ENCODE results near the gene TNS1.

TNS1 gene

GRCh38 chr2:217970206-217970605, 32.6 kb downstream of the TNS1 start:
- Mint-ChIP-seq H3K36me3 (ENCODE audit: insufficient read depth) (no peaks in the 10 kb centered on the region), H3K27me3 (peaks cover 27 to 31% of the 10 kb centered on the region in 2 donors), H3K27ac (no peak overlapping the region), H3K9me3 (peaks cover 2 to 11% of the 10 kb centered on the region in 2 donors), H3K4me1 (ENCODE audit: low read depth in 2 of 2) (no peaks in the 10 kb centered on the region), H3K4me3 (no peak overlapping the region)
- DNase-seq (no peak), ATAC-seq (replicated peaks) (no peak)

- no peak for DNase-seq
- H3K4me3 Mint-ChIP-seq, result no peak overlapping the region
- H3K27me3 Mint-ChIP-seq, result peaks cover 31 to 33% of the 10 kb centered on the region in 2 donors
- H3K9me3 Mint-ChIP-seq, result peaks cover 2 to 11% of the 10 kb centered on the region in 2 donors
- no peak for ATAC-seq (replicated peaks)
- H3K4me1 Mint-ChIP-seq (ENCODE audit: low read depth in 2 of 2), result no peaks in the 10 kb centered on the region
- no peaks in the 10 kb centered on the region for H3K36me3 Mint-ChIP-seq (ENCODE audit: insufficient read depth)
- no peak overlapping the region for H3K27ac Mint-ChIP-seq
Observed at GRCh38 chr2:217969588-217969987, 33.2 kb downstream of the TNS1 start.

- H3K4me1 Mint-ChIP-seq (ENCODE audit: low read depth in 2 of 2), result no peaks in the 10 kb centered on the region
- no peak overlapping the region for H3K27ac Mint-ChIP-seq
- no peak overlapping the region for H3K4me3 Mint-ChIP-seq
- no peaks in the 10 kb centered on the region for H3K36me3 Mint-ChIP-seq (ENCODE audit: insufficient read depth)
- peaks cover 29 to 43% of the 10 kb centered on the region in 2 donors for H3K27me3 Mint-ChIP-seq
- DNase-seq (no peak), ATAC-seq (replicated peaks) (no peak)
- H3K9me3 Mint-ChIP-seq, result peaks cover 2 to 11% of the 10 kb centered on the region in 2 donors
Observed at GRCh38 chr2:217968023-217968422, 34.8 kb downstream of the TNS1 start.

- H3K4me1 Mint-ChIP-seq (ENCODE audit: low read depth in 2 of 2), result no peaks in the 10 kb centered on the region
- peaks cover 28 to 44% of the 10 kb centered on the region in 2 donors for H3K27me3 Mint-ChIP-seq
- H3K36me3 Mint-ChIP-seq (ENCODE audit: insufficient read depth), result no peaks in the 10 kb centered on the region
- no peak overlapping the region for H3K4me3 Mint-ChIP-seq
- H3K9me3 Mint-ChIP-seq, result peaks cover 2 to 11% of the 10 kb centered on the region in 2 donors
- no peak for ATAC-seq (replicated peaks)
- no peak for DNase-seq
- H3K27ac Mint-ChIP-seq, result no peak overlapping the region
Observed at GRCh38 chr2:217966423-217967070, 36.2 kb downstream of the TNS1 start.

- ATAC-seq (replicated peaks) (no peak), DNase-seq (no peak)
- Mint-ChIP-seq H3K27me3 (peaks cover 16 to 59% of the 10 kb centered on the region in 2 donors), H3K4me3 (no peak overlapping the region), H3K9me3 (peaks cover 0 to under 1% of the 10 kb centered on the region in 2 donors), H3K27ac (no peak overlapping the region), H3K36me3 (ENCODE audit: insufficient read depth) (no peaks in the 10 kb centered on the region), H3K4me1 (ENCODE audit: low read depth in 2 of 2) (no peaks in the 10 kb centered on the region)
Observed at GRCh38 chr2:217964275-217965161, 38.3 kb downstream of the TNS1 start.

GRCh38 chr2:217960351-217960750, 42.4 kb downstream of the TNS1 start:
- Mint-ChIP-seq H3K9me3 (no peaks in the 10 kb centered on the region), H3K4me1 (ENCODE audit: low read depth in 2 of 2) (no peaks in the 10 kb centered on the region), H3K27ac (no peak overlapping the region), H3K4me3 (no peak overlapping the region), H3K27me3 (peaks cover 38 to 54% of the 10 kb centered on the region in 2 donors), H3K36me3 (ENCODE audit: insufficient read depth) (peaks cover 3% of the 10 kb centered on the region)
- ATAC-seq (replicated peaks) (no peak), DNase-seq (no peak)

- H3K9me3 Mint-ChIP-seq, result no peaks in the 10 kb centered on the region
- no peak for DNase-seq
- no peak overlapping the region for H3K27ac Mint-ChIP-seq
- peaks cover 3% of the 10 kb centered on the region for H3K36me3 Mint-ChIP-seq (ENCODE audit: insufficient read depth)
- peaks cover 40 to 54% of the 10 kb centered on the region in 2 donors for H3K27me3 Mint-ChIP-seq
- H3K4me1 Mint-ChIP-seq (ENCODE audit: low read depth in 2 of 2), result no peaks in the 10 kb centered on the region
- ATAC-seq (replicated peaks), result no peak
- H3K4me3 Mint-ChIP-seq, result no peak overlapping the region
Observed at GRCh38 chr2:217959723-217960122, 43.1 kb downstream of the TNS1 start.

GRCh38 chr2:217958884-217959225, 43.9 kb downstream of the TNS1 start:
- Mint-ChIP-seq H3K9me3 (no peaks in the 10 kb centered on the region), H3K4me1 (ENCODE audit: low read depth in 2 of 2) (no peaks in the 10 kb centered on the region), H3K27ac (no peak overlapping the region), H3K36me3 (ENCODE audit: insufficient read depth) (peaks cover 3% of the 10 kb centered on the region), H3K27me3 (peaks cover 40 to 54% of the 10 kb centered on the region in 2 donors), H3K4me3 (no peak overlapping the region)
- ATAC-seq (replicated peaks) (no peak), DNase-seq (no peak)

GRCh38 chr2:217958206-217958883, 44.5 kb downstream of the TNS1 start:
- Mint-ChIP-seq H3K27ac (no peak overlapping the region), H3K4me3 (no peak overlapping the region), H3K9me3 (no peaks in the 10 kb centered on the region), H3K4me1 (ENCODE audit: low read depth in 2 of 2) (no peaks in the 10 kb centered on the region), H3K36me3 (ENCODE audit: insufficient read depth) (peaks cover 3% of the 10 kb centered on the region), H3K27me3 (peaks cover 44 to 56% of the 10 kb centered on the region in 2 donors)
- DNase-seq, result no peak
- ATAC-seq (replicated peaks), result no peak

GRCh38 chr2:217956586-217957457, 46.0 kb downstream of the TNS1 start:
- Mint-ChIP-seq H3K36me3 (ENCODE audit: insufficient read depth) (peaks cover 4% of the 10 kb centered on the region), H3K4me1 (ENCODE audit: low read depth in 2 of 2) (no peaks in the 10 kb centered on the region), H3K4me3 (no peak overlapping the region), H3K27ac (no peak overlapping the region), H3K9me3 (no peaks in the 10 kb centered on the region), H3K27me3 (peaks cover 52 to 71% of the 10 kb centered on the region in 2 donors)
- ATAC-seq (replicated peaks), result no peak
- no peak for DNase-seq

- Mint-ChIP-seq H3K4me3 (no peak overlapping the region), H3K9me3 (no peaks in the 10 kb centered on the region), H3K4me1 (ENCODE audit: low read depth in 2 of 2) (no peaks in the 10 kb centered on the region), H3K36me3 (ENCODE audit: insufficient read depth) (peaks cover 6% of the 10 kb centered on the region), H3K27ac (no peak overlapping the region), H3K27me3 (peaks cover 61 to 73% of the 10 kb centered on the region in 2 donors)
- no peak for DNase-seq
- no peak for ATAC-seq (replicated peaks)
Observed at GRCh38 chr2:217955881-217956493, 46.8 kb downstream of the TNS1 start.

- Mint-ChIP-seq H3K27me3 (peaks cover 67 to 73% of the 10 kb centered on the region in 2 donors), H3K9me3 (no peaks in the 10 kb centered on the region), H3K27ac (no peak overlapping the region), H3K4me1 (ENCODE audit: low read depth in 2 of 2) (no peaks in the 10 kb centered on the region), H3K4me3 (no peak overlapping the region), H3K36me3 (ENCODE audit: insufficient read depth) (peaks cover 6% of the 10 kb centered on the region)
- ATAC-seq (replicated peaks) (no peak), DNase-seq (no peak)
Observed at GRCh38 chr2:217954971-217955740, 47.6 kb downstream of the TNS1 start.
